Measurements from ENCODE around the gene PSMD11.

- TF ChIP-seq EZH2 (IDR thresholded peaks at IDR 0.05; ENCODE audit: insufficient read depth, poor library complexity, severe bottlenecking) (no peak), EZH2phosphoT487 (IDR thresholded peaks at IDR 0.05; ENCODE audit: insufficient read depth, low read depth) (no peak)
Measured at GRCh38 chr17:32471652-32472051, 27.3 kb downstream of the PSMD11 start.

Data from GM23248 (cell line).